SJCRH30 (cell line): ENCODE results near the gene PHTF1. TPM values are rescaled to one million over a fixed set of nuclear protein-coding genes. Genes with fewer than 3 reads are reported as not detected.

Experiments
- DNase-seq, 2 experiments: peaks; one replicate each; pipeline ENCODE4 v3.0.0-alpha.2; 2015 to 2020
- H3K27ac ChIP-seq: fragments of 250-450 bp; sonication (Bioruptor Pico); 2 replicates; pipeline ENCODE4 v1.5.1; 2020; ENCODE audit warnings: mild to moderate bottlenecking, moderate library complexity
- H3K27me3 ChIP-seq: fragments of 250-450 bp; sonication (Bioruptor Pico); 2 replicates; pipeline ENCODE4 v1.5.1; 2020; ENCODE audit warnings: mild to moderate bottlenecking, moderate library complexity
- H3K36me3 ChIP-seq: fragments of 250-450 bp; sonication (Bioruptor Pico); 2 replicates; pipeline ENCODE4 v1.5.1; 2020; ENCODE audit warnings: mild to moderate bottlenecking, moderate library complexity
- H3K4me1 ChIP-seq: fragments of 250-450 bp; sonication (Bioruptor Pico); 2 replicates; pipeline ENCODE4 v1.5.1; 2020; ENCODE audit warnings: mild to moderate bottlenecking, moderate library complexity
- H3K4me3 ChIP-seq: fragments of 250-450 bp; sonication (Bioruptor Pico); 2 replicates; pipeline ENCODE4 v1.5.1; 2020; ENCODE audit warnings: mild to moderate bottlenecking, moderate library complexity
- H3K9me3 ChIP-seq: fragments of 250-450 bp; sonication (Bioruptor Pico); replicated peaks from 2 replicates; pipeline ENCODE4 v1.5.1; 2020; ENCODE audit warnings: mild to moderate bottlenecking, moderate library complexity
- total RNA-seq: library from RNA; depleted of rRNA; stranded (reverse); fragments of >200 nt; shearing (Covaris generic); gene quantifications from 2 replicates; pipeline ENCODE4 v1.2.3, GENCODE V29; 2014

PHTF1 gene
- total RNA-seq, 1 experiment from 2014 or later: 38.0 TPM

- Histone ChIP-seq H3K9me3 (0 out of 2 replicates have a peak, but pooled peaks cover 2% of the 10 kb centered on the region), H3K27me3 (no peaks in the 10 kb centered on the region), H3K4me1 (peaks cover 8% of the 10 kb centered on the region), H3K4me3 (no peak overlapping the region), H3K36me3 (no peaks in the 10 kb centered on the region), H3K27ac (no peak overlapping the region)
- peak in 1 of 2 experiments; percentile 6 for DNase-seq
These were observed 26.8 kb upstream of the PHTF1 start for GRCh38 chr1:113786069-113786468.

- H3K27ac ChIP-seq: no peak overlapping the region
- H3K4me1 ChIP-seq: peaks cover 15% of the 10 kb centered on the region
- DNase-seq: no peak
- H3K27me3 ChIP-seq: no peaks in the 10 kb centered on the region
- no peak overlapping the region for H3K4me3 ChIP-seq
- H3K9me3 ChIP-seq: 0 out of 2 replicates have a peak, but pooled peaks cover 2% of the 10 kb centered on the region
- H3K36me3 ChIP-seq: no peaks in the 10 kb centered on the region
These were observed 25.0 kb upstream of the PHTF1 start for GRCh38 chr1:113784104-113784779.

GRCh38 chr1:113783254-113784103, 24.2 kb upstream of the PHTF1 start:
- no peaks in the 10 kb centered on the region for H3K27me3 ChIP-seq
- H3K36me3 ChIP-seq: no peaks in the 10 kb centered on the region
- DNase-seq: no peak
- 0 out of 2 replicates have a peak, but pooled peaks cover 2% of the 10 kb centered on the region for H3K9me3 ChIP-seq
- peaks cover 15% of the 10 kb centered on the region for H3K4me1 ChIP-seq
- no peak overlapping the region for H3K27ac ChIP-seq
- H3K4me3 ChIP-seq: no peak overlapping the region

GRCh38 chr1:113782406-113782805, 23.1 kb upstream of the PHTF1 start:
- DNase-seq: no peak
- peaks cover 15% of the 10 kb centered on the region for H3K4me1 ChIP-seq

GRCh38 chr1:113780374-113781146, 21.3 kb upstream of the PHTF1 start:
- H3K9me3 ChIP-seq: no peaks in the 10 kb centered on the region
- no peaks in the 10 kb centered on the region for H3K27me3 ChIP-seq
- DNase-seq: peak in 1 of 2 experiments; percentile 50
- no peak overlapping the region for H3K27ac ChIP-seq
- peaks cover 8% of the 10 kb centered on the region; the same call in 1 of the 2 replicates for H3K36me3 ChIP-seq
- no peak overlapping the region for H3K4me3 ChIP-seq
- H3K4me1 ChIP-seq: peaks cover 15% of the 10 kb centered on the region

More at GRCh38 chr1:113782406-113782805, 23.1 kb upstream of the PHTF1 start:
- H3K9me3 ChIP-seq: no peaks in the 10 kb centered on the region
- no peaks in the 10 kb centered on the region for H3K27me3 ChIP-seq
- H3K4me3 ChIP-seq: no peak overlapping the region
- H3K27ac ChIP-seq: no peak overlapping the region
- H3K36me3 ChIP-seq: no peaks in the 10 kb centered on the region; the same call in 1 of the 2 replicates

- Histone ChIP-seq H3K9me3 (no peaks in the 10 kb centered on the region), H3K36me3 (peaks cover 8% of the 10 kb centered on the region; the same call in 1 of the 2 replicates), H3K27ac (no peak overlapping the region), H3K4me3 (no peak overlapping the region), H3K4me1 (peaks cover 15% of the 10 kb centered on the region), H3K27me3 (no peaks in the 10 kb centered on the region)
- no peak for DNase-seq
These were observed 20.3 kb upstream of the PHTF1 start for GRCh38 chr1:113779542-113779941.

GRCh38 chr1:113777561-113777960, 18.3 kb upstream of the PHTF1 start:
- H3K27me3 ChIP-seq: no peaks in the 10 kb centered on the region
- H3K27ac ChIP-seq: no peak overlapping the region
- H3K9me3 ChIP-seq: no peaks in the 10 kb centered on the region
- no peak for DNase-seq
- H3K36me3 ChIP-seq: peaks cover 8% of the 10 kb centered on the region; the same call in 1 of the 2 replicates
- peaks cover 11% of the 10 kb centered on the region for H3K4me1 ChIP-seq
- H3K4me3 ChIP-seq: no peak overlapping the region

- H3K27me3 ChIP-seq: no peaks in the 10 kb centered on the region
- DNase-seq: no peak
These were observed 10.7 kb upstream of the PHTF1 start for GRCh38 chr1:113770031-113770430.

GRCh38 chr1:113769601-113769970, 10.3 kb upstream of the PHTF1 start:
- peaks cover 14% of the 10 kb centered on the region for H3K36me3 ChIP-seq
- no peak for DNase-seq
- no peak overlapping the region for H3K4me3 ChIP-seq
- no peaks in the 10 kb centered on the region for H3K4me1 ChIP-seq
- no peak overlapping the region for H3K27ac ChIP-seq
- H3K27me3 ChIP-seq: no peaks in the 10 kb centered on the region
- H3K9me3 ChIP-seq: no peaks in the 10 kb centered on the region

More at GRCh38 chr1:113770031-113770430, 10.7 kb upstream of the PHTF1 start:
- no peaks in the 10 kb centered on the region for H3K9me3 ChIP-seq
- H3K27ac ChIP-seq: no peak overlapping the region
- no peaks in the 10 kb centered on the region for H3K4me1 ChIP-seq
- H3K36me3 ChIP-seq: peaks cover 10% of the 10 kb centered on the region
- no peak overlapping the region for H3K4me3 ChIP-seq

GRCh38 chr1:113768916-113769600, 9.8 kb upstream of the PHTF1 start:
- H3K9me3 ChIP-seq: no peaks in the 10 kb centered on the region
- no peaks in the 10 kb centered on the region for H3K4me1 ChIP-seq
- H3K4me3 ChIP-seq: no peak overlapping the region
- no peaks in the 10 kb centered on the region for H3K27me3 ChIP-seq
- peaks cover 14% of the 10 kb centered on the region for H3K36me3 ChIP-seq
- no peak for DNase-seq
- no peak overlapping the region for H3K27ac ChIP-seq

- Histone ChIP-seq H3K27ac (no peak overlapping the region), H3K36me3 (peaks cover 17% of the 10 kb centered on the region)
- DNase-seq: no peak
These were observed 6.3 kb upstream of the PHTF1 start for GRCh38 chr1:113765306-113766230.

GRCh38 chr1:113763661-113764060, 4.4 kb upstream of the PHTF1 start:
- Histone ChIP-seq H3K27me3 (no peaks in the 10 kb centered on the region), H3K9me3 (no peaks in the 10 kb centered on the region), H3K36me3 (peaks cover 17% of the 10 kb centered on the region), H3K4me3 (no peak overlapping the region), H3K4me1 (no peaks in the 10 kb centered on the region), H3K27ac (no peak overlapping the region)
- DNase-seq: no peak

More at GRCh38 chr1:113765306-113766230, 6.3 kb upstream of the PHTF1 start:
- Histone ChIP-seq H3K4me3 (no peak overlapping the region), H3K9me3 (no peaks in the 10 kb centered on the region), H3K4me1 (no peaks in the 10 kb centered on the region), H3K27me3 (no peaks in the 10 kb centered on the region)

GRCh38 chr1:113761937-113762336, 2.7 kb upstream of the PHTF1 start:
- DNase-seq: no peak
- H3K36me3 ChIP-seq: peaks cover 17% of the 10 kb centered on the region
- H3K27ac ChIP-seq: no peak overlapping the region
- no peak overlapping the region for H3K4me3 ChIP-seq
- H3K9me3 ChIP-seq: no peaks in the 10 kb centered on the region
- H3K4me1 ChIP-seq: no peaks in the 10 kb centered on the region; the same call in 1 of the 2 replicates
- H3K27me3 ChIP-seq: no peaks in the 10 kb centered on the region
